ENCODE data around the gene NAGK.

NAGK gene

DNA sequence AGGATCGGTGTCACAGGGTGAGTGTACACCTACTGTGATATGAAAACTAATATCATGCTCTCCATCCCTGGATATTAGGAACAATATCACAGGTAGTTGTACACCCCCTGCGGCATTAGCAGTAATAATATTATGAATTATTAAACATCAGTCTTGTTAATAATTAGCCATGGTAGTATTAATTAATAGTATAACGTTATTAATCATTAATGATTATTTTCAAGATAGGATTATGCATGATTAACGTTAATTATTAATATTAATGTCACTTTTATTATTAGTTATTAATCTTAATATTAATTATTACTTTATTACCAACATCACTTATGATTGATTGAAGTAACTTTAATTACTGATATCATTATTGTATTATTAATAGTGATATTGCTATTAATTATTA lies 26.2 kb upstream of the NAGK start:
- no peak overlapping the region for H3K27ac ChIP-seq (ENCODE audit: low read depth, low read length)
- TF ChIP-seq, protein P1, sequence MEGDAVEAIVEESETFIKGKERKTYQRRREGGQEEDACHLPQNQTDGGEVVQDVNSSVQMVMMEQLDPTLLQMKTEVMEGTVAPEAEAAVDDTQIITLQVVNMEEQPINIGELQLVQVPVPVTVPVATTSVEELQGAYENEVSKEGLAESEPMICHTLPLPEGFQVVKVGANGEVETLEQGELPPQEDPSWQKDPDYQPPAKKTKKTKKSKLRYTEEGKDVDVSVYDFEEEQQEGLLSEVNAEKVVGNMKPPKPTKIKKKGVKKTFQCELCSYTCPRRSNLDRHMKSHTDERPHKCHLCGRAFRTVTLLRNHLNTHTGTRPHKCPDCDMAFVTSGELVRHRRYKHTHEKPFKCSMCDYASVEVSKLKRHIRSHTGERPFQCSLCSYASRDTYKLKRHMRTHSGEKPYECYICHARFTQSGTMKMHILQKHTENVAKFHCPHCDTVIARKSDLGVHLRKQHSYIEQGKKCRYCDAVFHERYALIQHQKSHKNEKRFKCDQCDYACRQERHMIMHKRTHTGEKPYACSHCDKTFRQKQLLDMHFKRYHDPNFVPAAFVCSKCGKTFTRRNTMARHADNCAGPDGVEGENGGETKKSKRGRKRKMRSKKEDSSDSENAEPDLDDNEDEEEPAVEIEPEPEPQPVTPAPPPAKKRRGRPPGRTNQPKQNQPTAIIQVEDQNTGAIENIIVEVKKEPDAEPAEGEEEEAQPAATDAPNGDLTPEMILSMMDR (IDR thresholded peaks at IDR 0.05; ENCODE audit: insufficient read depth, low read length, poor library complexity, severe bottlenecking) = no peak
- TF ChIP-seq EZH2phosphoT487 (conservative IDR thresholded peaks at IDR 0.05; ENCODE audit: low read length) = no peak

DNA sequence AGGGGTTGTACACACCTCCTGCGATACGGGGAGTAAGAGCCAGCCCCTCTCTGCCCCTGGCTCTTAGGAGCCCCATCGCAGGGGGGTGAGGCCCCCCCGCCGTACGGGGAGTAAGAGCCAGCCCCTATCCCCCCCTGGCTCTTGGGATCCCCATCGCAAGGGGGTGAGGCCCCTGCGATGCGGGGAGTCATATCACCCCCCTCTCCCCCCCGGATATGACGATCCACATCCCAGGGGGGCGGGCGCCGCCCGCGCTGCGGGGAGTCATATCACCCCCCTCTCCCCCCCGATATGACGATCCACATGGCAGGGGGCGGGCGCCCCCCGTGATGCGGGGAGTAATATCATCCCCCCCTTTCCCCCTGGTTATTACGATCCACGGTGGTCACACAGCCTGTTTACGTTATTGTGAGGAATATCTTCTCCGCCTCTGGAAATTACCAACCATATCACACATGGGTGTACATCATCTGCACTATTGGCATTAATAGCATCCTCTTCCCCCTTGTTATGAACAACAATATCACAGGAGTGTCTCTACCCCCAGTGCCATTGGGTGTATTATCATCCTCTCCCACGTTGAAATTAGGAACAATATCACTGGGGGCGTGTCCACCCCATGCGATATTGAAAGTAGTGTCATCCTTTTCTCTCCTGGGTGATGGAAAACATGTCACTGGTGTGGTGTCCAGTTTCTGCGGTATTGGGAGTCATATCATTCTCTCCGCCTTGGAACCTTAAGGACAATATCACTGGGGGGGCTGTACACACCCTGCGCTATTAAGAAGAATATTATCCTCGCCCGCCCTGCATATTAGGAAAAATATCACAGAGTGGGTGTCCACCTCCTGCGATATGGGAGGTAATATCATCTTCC lies 24.7 kb upstream of the NAGK start:
- no peak for TF ChIP-seq EZH2phosphoT487 (conservative IDR thresholded peaks at IDR 0.05; ENCODE audit: low read length)
- TF ChIP-seq, protein P1 (IDR thresholded peaks at IDR 0.05; ENCODE audit: insufficient read depth, low read length, poor library complexity, severe bottlenecking) = no peak
- Histone ChIP-seq H3K4me3 (ENCODE audit: insufficient read depth, low read length, poor library complexity, severe bottlenecking) (no peak overlapping the region), H3K36me3 (ENCODE audit: low read length) (no peaks in the 10 kb centered on the region), H3K9me2 (replicated peaks; ENCODE audit: insufficient read depth, low read length) (no peaks in the 10 kb centered on the region), H3K27ac (ENCODE audit: low read depth, low read length) (no peak overlapping the region), H3K9me3 (ENCODE audit: insufficient read depth, low read length) (no peaks in the 10 kb centered on the region), H3K9ac (ENCODE audit: low read length) (no peak overlapping the region), H3F3A (ENCODE audit: insufficient read depth) (no peaks in the 10 kb centered on the region), H3K79me2 (ENCODE audit: insufficient read depth, low read length) (no peaks in the 10 kb centered on the region), H3K4me2 (ENCODE audit: low read depth, low read length, poor library complexity, severe bottlenecking) (no peak overlapping the region), H2AFZ (ENCODE audit: low read depth, low read length, severe bottlenecking) (no peak overlapping the region), H3K27me3 (ENCODE audit: low read length) (no peaks in the 10 kb centered on the region), H4K20me1 (ENCODE audit: low read depth, low read length) (no peaks in the 10 kb centered on the region)

More for the DNA sequence above, 26.2 kb upstream of the NAGK start:
- H3K4me3 ChIP-seq (ENCODE audit: insufficient read depth, low read length, poor library complexity, severe bottlenecking) = no peak overlapping the region
- H3F3A ChIP-seq (ENCODE audit: insufficient read depth) = no peaks in the 10 kb centered on the region
- no peak overlapping the region for H2AFZ ChIP-seq (ENCODE audit: low read depth, low read length, severe bottlenecking)
- no peaks in the 10 kb centered on the region for H3K9me3 ChIP-seq (ENCODE audit: insufficient read depth, low read length)
- no peaks in the 10 kb centered on the region for H3K9me2 ChIP-seq (replicated peaks; ENCODE audit: insufficient read depth, low read length)
- no peaks in the 10 kb centered on the region for H3K79me2 ChIP-seq (ENCODE audit: insufficient read depth, low read length)
- H3K36me3 ChIP-seq (ENCODE audit: low read length) = no peaks in the 10 kb centered on the region
- H3K9ac ChIP-seq (ENCODE audit: low read length) = no peak overlapping the region
- no peak overlapping the region for H3K4me2 ChIP-seq (ENCODE audit: low read depth, low read length, poor library complexity, severe bottlenecking)
- H3K27me3 ChIP-seq (ENCODE audit: low read length) = no peaks in the 10 kb centered on the region
- no peaks in the 10 kb centered on the region for H4K20me1 ChIP-seq (ENCODE audit: low read depth, low read length)

DNA sequence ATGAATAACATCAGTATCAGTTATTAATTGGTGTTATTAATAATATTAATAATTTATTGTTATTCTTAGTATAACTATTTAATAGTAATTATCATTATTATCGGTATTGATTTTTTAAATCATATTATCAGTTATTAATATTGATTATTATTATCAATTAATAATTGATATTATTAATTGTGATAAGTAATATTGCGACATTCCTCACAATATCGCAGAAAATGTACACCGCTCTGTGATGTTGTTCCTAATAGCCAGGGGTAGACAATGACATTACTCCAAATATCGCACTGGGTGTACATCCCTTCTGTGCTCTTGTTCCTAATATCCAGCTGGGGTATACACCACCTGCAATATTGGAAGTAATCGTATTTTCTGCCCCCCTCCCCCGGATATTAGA lies 23.3 kb upstream of the NAGK start:
- no peaks in the 10 kb centered on the region for H3K27me3 ChIP-seq (ENCODE audit: low read length)
- TF ChIP-seq, protein P1 (IDR thresholded peaks at IDR 0.05; ENCODE audit: insufficient read depth, low read length, poor library complexity, severe bottlenecking) = no peak
- no peak for TF ChIP-seq EZH2phosphoT487 (conservative IDR thresholded peaks at IDR 0.05; ENCODE audit: low read length)
- no peak overlapping the region for H3K27ac ChIP-seq (ENCODE audit: low read depth, low read length)
- H3K4me2 ChIP-seq (ENCODE audit: low read depth, low read length, poor library complexity, severe bottlenecking) = no peak overlapping the region
- no peaks in the 10 kb centered on the region for H3K9me3 ChIP-seq (ENCODE audit: insufficient read depth, low read length)
- H3K79me2 ChIP-seq (ENCODE audit: insufficient read depth, low read length) = no peaks in the 10 kb centered on the region
- H3K9ac ChIP-seq (ENCODE audit: low read length) = no peak overlapping the region
- no peak overlapping the region for H2AFZ ChIP-seq (ENCODE audit: low read depth, low read length, severe bottlenecking)
- H3K9me2 ChIP-seq (replicated peaks; ENCODE audit: insufficient read depth, low read length) = no peaks in the 10 kb centered on the region
- H4K20me1 ChIP-seq (ENCODE audit: low read depth, low read length) = no peaks in the 10 kb centered on the region
- no peak overlapping the region for H3K4me3 ChIP-seq (ENCODE audit: insufficient read depth, low read length, poor library complexity, severe bottlenecking)
- no peaks in the 10 kb centered on the region for H3K36me3 ChIP-seq (ENCODE audit: low read length)
- no peaks in the 10 kb centered on the region for H3F3A ChIP-seq (ENCODE audit: insufficient read depth)

Data from SU-DHL-6 (cell line).